GM18517 (cell line): ENCODE data around the gene OR1K1.

Experiments
- ATAC-seq: cut with Tn5 transposase; IDR thresholded peaks from one replicate; pipeline ENCODE4 v1.9.1; 2021; ENCODE audit warnings: mild to moderate bottlenecking, moderate library complexity; ENCODE audit not compliant: unreplicated experiment

OR1K1 gene

DNA sequence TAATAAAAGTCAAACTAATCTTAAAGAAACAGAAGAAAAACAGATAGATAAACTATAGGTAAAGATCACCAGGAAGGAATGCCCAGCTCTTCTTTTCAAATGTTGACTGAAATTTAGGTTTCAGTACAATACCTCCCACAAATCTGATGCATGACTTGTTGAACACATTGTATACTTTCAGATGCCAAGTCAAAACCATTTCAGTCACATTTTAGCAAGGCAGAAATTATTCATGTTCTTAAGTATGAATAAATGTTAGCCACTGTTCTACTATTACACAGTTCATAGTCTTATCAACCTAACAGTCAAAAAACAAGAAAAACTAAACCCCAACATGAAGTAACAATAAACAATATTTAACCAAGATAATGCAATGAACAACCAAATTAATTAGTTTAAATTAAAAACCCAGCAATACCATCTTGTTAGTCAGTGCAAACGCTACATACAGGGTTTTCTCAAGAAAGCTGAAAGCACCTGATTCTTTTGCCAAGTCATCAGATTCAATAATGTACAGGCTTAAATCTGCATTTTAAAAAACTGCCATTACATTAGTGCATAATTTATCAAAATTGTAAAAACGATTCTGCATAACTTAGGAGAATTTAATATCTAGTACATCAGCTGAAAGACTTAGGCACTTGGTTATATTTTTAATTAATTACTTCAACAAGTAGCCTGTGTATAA is 48.5 kb downstream of the OR1K1 start:
- no peak for ATAC-seq
